ENCODE measurements around the gene UPF1.

Gene UPF1

DNA sequence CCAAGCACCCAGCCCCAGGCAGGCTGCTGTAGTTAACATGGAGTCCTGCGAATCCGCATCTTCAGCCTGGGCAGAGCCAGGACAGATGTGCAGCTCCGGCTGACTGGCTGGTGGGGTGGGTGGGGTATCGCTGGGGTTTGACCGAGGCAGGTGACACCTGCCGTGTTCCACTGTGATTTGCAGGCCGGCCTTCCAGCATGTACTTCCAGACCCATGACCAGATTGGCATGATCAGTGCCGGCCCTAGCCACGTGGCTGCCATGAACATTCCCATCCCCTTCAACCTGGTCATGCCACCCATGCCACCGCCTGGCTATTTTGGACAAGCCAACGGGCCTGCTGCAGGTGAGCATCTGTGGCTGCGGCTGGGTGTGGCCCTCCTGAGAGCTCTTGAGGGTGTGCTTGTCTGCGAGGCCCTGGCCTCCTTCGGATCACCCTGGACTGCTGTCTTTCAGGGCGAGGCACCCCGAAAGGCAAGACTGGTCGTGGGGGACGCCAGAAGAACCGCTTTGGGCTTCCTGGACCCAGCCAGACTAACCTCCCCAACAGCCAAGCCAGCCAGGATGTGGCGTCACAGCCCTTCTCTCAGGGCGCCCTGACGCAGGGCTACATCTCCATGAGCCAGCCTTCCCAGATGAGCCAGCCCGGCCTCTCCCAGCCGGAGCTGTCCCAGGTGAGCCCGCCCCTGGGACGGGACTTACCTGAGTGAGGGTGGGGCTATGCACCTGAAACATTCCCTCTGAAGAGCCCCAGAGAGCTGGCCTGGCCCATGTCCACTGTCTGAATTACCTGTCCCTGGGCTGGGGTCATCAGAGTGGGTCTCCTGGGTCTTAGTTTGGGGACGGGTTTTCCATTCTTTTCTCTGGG is 33.6 kb downstream of the UPF1 start:
- no peak overlapping the region for H3K4me3 ChIP-seq (ENCODE audit: low read depth, low read length)
- no peak for DNase-seq
- no peaks in the 10 kb centered on the region for H3K27me3 ChIP-seq
- peaks cover 69% of the 10 kb centered on the region for H3K36me3 ChIP-seq
- no peaks in the 10 kb centered on the region for H3K9me3 ChIP-seq
- peaks cover 6% of the 10 kb centered on the region; the same call in 1 of the 2 replicates for H3K4me1 ChIP-seq
- TF ChIP-seq, protein P1, sequence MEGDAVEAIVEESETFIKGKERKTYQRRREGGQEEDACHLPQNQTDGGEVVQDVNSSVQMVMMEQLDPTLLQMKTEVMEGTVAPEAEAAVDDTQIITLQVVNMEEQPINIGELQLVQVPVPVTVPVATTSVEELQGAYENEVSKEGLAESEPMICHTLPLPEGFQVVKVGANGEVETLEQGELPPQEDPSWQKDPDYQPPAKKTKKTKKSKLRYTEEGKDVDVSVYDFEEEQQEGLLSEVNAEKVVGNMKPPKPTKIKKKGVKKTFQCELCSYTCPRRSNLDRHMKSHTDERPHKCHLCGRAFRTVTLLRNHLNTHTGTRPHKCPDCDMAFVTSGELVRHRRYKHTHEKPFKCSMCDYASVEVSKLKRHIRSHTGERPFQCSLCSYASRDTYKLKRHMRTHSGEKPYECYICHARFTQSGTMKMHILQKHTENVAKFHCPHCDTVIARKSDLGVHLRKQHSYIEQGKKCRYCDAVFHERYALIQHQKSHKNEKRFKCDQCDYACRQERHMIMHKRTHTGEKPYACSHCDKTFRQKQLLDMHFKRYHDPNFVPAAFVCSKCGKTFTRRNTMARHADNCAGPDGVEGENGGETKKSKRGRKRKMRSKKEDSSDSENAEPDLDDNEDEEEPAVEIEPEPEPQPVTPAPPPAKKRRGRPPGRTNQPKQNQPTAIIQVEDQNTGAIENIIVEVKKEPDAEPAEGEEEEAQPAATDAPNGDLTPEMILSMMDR (IDR thresholded peaks at IDR 0.05; ENCODE audit: low read depth, low read length), result no peak

DNA sequence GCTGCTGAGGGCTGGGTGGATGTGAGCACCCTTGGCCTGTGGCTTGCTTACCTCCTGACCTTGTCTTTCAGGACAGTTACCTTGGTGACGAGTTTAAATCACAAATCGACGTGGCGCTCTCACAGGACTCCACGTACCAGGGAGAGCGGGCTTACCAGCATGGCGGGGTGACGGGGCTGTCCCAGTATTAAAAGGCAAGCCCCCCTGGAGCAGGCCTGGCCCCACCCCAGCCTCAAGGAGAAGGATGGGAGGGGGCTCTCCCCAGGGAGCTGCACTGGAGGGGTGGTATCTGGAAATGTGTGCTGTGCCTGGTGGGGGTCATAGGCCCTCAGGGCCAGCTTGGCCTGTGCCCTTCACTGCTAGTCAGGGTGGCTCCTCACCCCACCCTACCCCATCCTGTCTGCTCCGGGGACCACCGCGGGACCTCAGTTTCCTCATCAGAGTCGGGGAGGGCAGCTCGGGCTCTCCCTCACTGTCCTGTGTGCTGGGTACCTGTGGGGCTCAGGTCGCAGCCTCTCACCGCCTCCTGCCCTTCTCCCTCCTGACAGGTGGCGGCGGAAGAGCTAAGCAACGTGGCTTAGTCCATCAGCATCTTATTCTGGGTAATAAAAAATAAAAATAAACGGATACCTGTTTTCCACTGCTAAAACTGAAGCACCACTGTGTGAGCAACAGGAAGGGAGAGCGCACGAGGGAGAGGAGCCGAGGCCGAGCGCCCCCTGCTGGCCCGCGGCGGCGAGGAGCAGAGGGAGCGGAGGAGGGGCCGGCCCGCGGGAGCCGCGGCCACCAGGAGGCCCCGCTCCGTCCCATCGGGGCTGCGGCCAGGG is 34.4 kb downstream of the UPF1 start:
- H3K27me3 ChIP-seq, result no peaks in the 10 kb centered on the region
- peaks cover 61% of the 10 kb centered on the region for H3K36me3 ChIP-seq
- H3K4me3 ChIP-seq (ENCODE audit: low read depth, low read length), result no peak overlapping the region
- H3K9me3 ChIP-seq, result no peaks in the 10 kb centered on the region
- peak; percentile 80 for DNase-seq
- peaks cover 6% of the 10 kb centered on the region; the same call in 1 of the 2 replicates for H3K4me1 ChIP-seq
- TF ChIP-seq, protein P1 (IDR thresholded peaks at IDR 0.05; ENCODE audit: low read depth, low read length), result peak; percentile 89

DNA sequence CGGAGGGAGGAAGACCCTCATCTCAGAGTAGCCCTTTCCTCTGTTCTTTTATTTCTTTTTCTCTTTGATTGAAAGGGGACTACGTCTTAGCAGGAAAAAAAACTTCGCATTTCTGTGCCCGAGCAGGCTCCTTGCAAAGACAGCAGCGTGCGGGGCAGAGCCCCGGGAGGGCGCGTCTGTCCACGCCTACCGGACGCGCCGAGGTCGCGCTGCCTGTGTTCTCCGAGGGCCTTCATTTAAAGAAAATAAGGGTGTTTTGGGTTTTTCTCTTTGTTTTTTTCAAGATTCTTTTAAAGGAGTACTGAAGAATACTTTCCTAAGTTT is 35.0 kb downstream of the UPF1 start:
- H3K9me3 ChIP-seq, result no peaks in the 10 kb centered on the region
- peaks cover 55% of the 10 kb centered on the region for H3K36me3 ChIP-seq
- TF ChIP-seq, protein P1 (IDR thresholded peaks at IDR 0.05; ENCODE audit: low read depth, low read length), result no peak
- no peaks in the 10 kb centered on the region for H3K27me3 ChIP-seq
- H3K4me1 ChIP-seq, result peaks cover 6% of the 10 kb centered on the region; the same call in 1 of the 2 replicates
- DNase-seq, result no peak
- no peak overlapping the region for H3K4me3 ChIP-seq (ENCODE audit: low read depth, low read length)

DNA sequence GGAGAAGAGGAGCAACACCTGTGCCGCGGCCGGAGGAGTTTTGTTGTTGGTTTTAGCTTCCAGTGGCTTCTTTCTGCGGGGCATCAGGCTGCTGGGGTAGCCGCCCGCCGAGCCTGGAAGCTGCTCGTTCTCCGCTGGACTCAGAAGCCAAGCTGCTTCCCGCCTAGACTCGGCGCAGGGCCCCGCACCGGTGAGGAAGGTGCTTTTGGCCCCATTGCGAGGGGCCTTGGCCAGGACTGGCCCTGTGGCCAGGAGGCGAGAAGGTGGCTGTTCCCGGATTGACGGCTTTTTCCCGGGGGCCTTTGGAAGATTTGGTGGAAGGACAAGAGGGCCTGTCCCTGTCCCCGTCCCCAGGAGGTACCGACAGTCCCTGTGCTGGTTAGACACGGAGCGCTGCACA is 35.4 kb downstream of the UPF1 start:
- H3K4me1 ChIP-seq, result peaks cover 6% of the 10 kb centered on the region; the same call in 1 of the 2 replicates
- no peaks in the 10 kb centered on the region for H3K27me3 ChIP-seq
- H3K4me3 ChIP-seq (ENCODE audit: low read depth, low read length), result no peak overlapping the region
- H3K36me3 ChIP-seq, result peaks cover 51% of the 10 kb centered on the region
- TF ChIP-seq, protein P1 (IDR thresholded peaks at IDR 0.05; ENCODE audit: low read depth, low read length), result no peak
- no peak for DNase-seq
- H3K9me3 ChIP-seq, result no peaks in the 10 kb centered on the region

DNA sequence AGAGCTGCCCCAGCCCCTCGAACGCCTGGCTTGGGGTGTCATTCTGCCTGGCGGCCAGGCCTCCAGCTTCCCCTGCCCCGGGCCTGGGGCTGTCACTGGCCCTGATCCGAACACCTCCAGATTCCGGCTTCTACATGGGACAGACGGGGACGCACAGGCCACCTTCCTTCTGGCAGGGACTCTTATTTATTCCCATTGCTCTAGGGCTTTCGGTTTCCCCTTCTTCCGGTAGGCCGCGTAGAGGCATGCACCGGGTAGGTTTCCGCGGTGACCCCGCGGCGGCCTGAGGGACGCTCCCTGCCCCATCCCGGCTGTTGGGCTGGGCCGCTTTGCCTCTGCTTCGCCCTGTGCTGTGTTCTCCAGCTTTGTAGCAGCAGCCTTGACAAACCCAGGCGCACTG is 36.0 kb downstream of the UPF1 start:
- Histone ChIP-seq H3K9me3 (no peaks in the 10 kb centered on the region), H3K4me1 (peaks cover 6% of the 10 kb centered on the region; the same call in 1 of the 2 replicates), H3K36me3 (peaks cover 48% of the 10 kb centered on the region)

More for the DNA sequence above, 36.0 kb downstream of the UPF1 start:
- H3K4me3 ChIP-seq (ENCODE audit: low read depth, low read length), result no peak overlapping the region
- TF ChIP-seq, protein P1 (IDR thresholded peaks at IDR 0.05; ENCODE audit: low read depth, low read length), result no peak
- no peaks in the 10 kb centered on the region for H3K27me3 ChIP-seq
- DNase-seq, result no peak

All from BE2C (cell line).